ENCODE data around the gene LRCH1. TPM values are rescaled to one million over a fixed set of nuclear protein-coding genes. Genes with fewer than 3 reads are reported as not detected.

Gene LRCH1
- total and polyA plus RNA-seq, 2 of the 13 experiments (the other 11 are each of a cell fraction or from before 2014, with no cell fraction given): 4.1 to 12.6 TPM

GRCh38 chr13:46504036-46504435, 48.9 kb upstream of the LRCH1 start:
- FAIRE-seq (no peak), ATAC-seq (no peak), DNase-seq (ENCODE audit: low spot score) (no peak)
- intact Hi-C loops (cut with micrococcal nuclease; ENCODE audit: unreplicated experiment) (no loop called here), in situ Hi-C loops (cut with HindIII; ENCODE audit: extremely low pct_ligation_motif_present, low pct_unique_long_range_greater_than_20kb) (no loop called here)
- no peak overlapping the region for H3K4me2 ChIP-seq (ENCODE audit: low read depth, low read length)
- no peaks in the 10 kb centered on the region for H4K20me1 ChIP-seq (ENCODE audit: insufficient read depth, low read length)
- H3K9ac ChIP-seq (ENCODE audit: insufficient read depth, low read depth, low read length): no peak overlapping the region
- H3K27ac ChIP-seq (ENCODE audit: extremely low read length, insufficient read depth, low read length): no peak overlapping the region
- no peaks in the 10 kb centered on the region for H3K36me3 ChIP-seq (replicated peaks in 1 of 2; ENCODE audit: control insufficient read depth in 1 of 2, insufficient read depth in 2 of 2, low read length in 2 of 2)
- TF ChIP-seq ZNF768 (CRISPR knock-in tag; IDR thresholded peaks at IDR 0.05) (no peak), ZNF331 (CRISPR knock-in tag; IDR thresholded peaks at IDR 0.05) (peak; percentile 71), DZIP1 (CRISPR knock-in tag; IDR thresholded peaks at IDR 0.05) (no peak), ZNF841 (CRISPR knock-in tag; IDR thresholded peaks at IDR 0.05; ENCODE audit: borderline replicate concordance) (no peak), ATRX (CRISPR knock-in tag; IDR thresholded peaks at IDR 0.05; ENCODE audit: borderline replicate concordance) (no peak), DDIT3 (CRISPR knock-in tag; IDR thresholded peaks at IDR 0.05) (no peak), ARID3A (IDR thresholded peaks at IDR 0.05; ENCODE audit: low read depth, low read length) (no peak), ZNF281 (CRISPR knock-in tag; IDR thresholded peaks at IDR 0.05; ENCODE audit: borderline replicate concordance) (no peak)
- 23% methylated on average over 2 of the region's 2 CpGs for WGBS (ENCODE audit: low lambda C conversion rate)
- CTCF ChIA-PET (ENCODE audit: low intra/inter-chr PET ratio, low total read pairs): no interaction called here
- H3K79me2 ChIP-seq (ENCODE audit: insufficient read depth, low read length): no peaks in the 10 kb centered on the region
- no peaks in the 10 kb centered on the region for H3K4me1 ChIP-seq (ENCODE audit: insufficient read depth, low read length)
- POLR2A ChIA-PET: no interaction called here
- H2AFZ ChIP-seq (ENCODE audit: low read length): no peak overlapping the region
- no peaks in the 10 kb centered on the region for H3K27me3 ChIP-seq (ENCODE audit: control insufficient read depth in 1 of 2, insufficient read depth in 2 of 2, low read length in 2 of 2)
- no peaks in the 10 kb centered on the region for H3K9me3 ChIP-seq (ENCODE audit: low read length)
- no TSS peak for BruUV-seq (replicated peaks)
- no peak overlapping the region for H3K4me3 ChIP-seq (replicated peaks in 1 of 3; ENCODE audit: insufficient read depth in 1 of 3, low read depth in 2 of 3, low read length in 3 of 3)

All from HepG2 (cell line).